Measurements from ENCODE around the gene ZNF281.

ZNF281 gene

GRCh38 chr1:200409761-200410565 lies at the start of gene ZNF281:
Gene ZNF281, minus strand, starts transcription at chr1:200410036. Its CDS starts 331 bp downstream, at chr1:200409705.
- Histone ChIP-seq H3K4me3 (ENCODE audit: low read depth, low read length) (peak within 1 kb of the TSS; percentile 99), H3K9me3 (ENCODE audit: control insufficient read depth, insufficient read depth, low read depth, low read length) (no peaks in the 10 kb centered on the region), H3K27ac (ENCODE audit: extremely low read depth, low read depth, low read length) (peak within 1 kb of the TSS; percentile 81), H3K4me1 (ENCODE audit: control insufficient read depth, insufficient read depth, low read length) (0 out of 2 replicates have a peak, but pooled peaks cover 7% of the 10 kb centered on the region), H3K36me3 (ENCODE audit: control insufficient read depth in 2 of 2, insufficient read depth in 1 of 2, low read length in 2 of 2) (peaks cover 4 to 23% of the 10 kb centered on the region in 2 experiments; a peak in 1 of 3 replicates)
- ChIA-PET POLR2A (interaction anchor here (1.0 kb wide), 2 partner anchors 30 to 74 kb away, joined by 3 read pairs; no protein-coding TSS in a partner anchor), CTCF (interaction anchor here (0.7 kb wide), 1 partner anchor 72 kb away, joined by 3 read pairs; no protein-coding TSS in a partner anchor)
- TF ChIP-seq PRDM4 (tag by site-specific recombination; IDR thresholded peaks at IDR 0.05) (0 out of 2 replicates have a peak, but pooled peaks have one; percentile 11), ZSCAN18 (tag by site-specific recombination; IDR thresholded peaks at IDR 0.05) (no peak), PATZ1 (tag by site-specific recombination; IDR thresholded peaks at IDR 0.05) (peak; percentile 80), ZBTB49 (tag by site-specific recombination; IDR thresholded peaks at IDR 0.05; ENCODE audit: low read depth) (no peak), ZNF561 (tag by site-specific recombination; IDR thresholded peaks at IDR 0.05; ENCODE audit: borderline replicate concordance) (no peak), ZNF335 (tag by site-specific recombination; conservative IDR thresholded peaks at IDR 0.05) (peak; percentile 91), ZNF514 (tag by site-specific recombination; IDR thresholded peaks at IDR 0.05) (no peak), ZIC2 (tag by site-specific recombination; IDR thresholded peaks at IDR 0.05) (peak; percentile 27; the same call in 1 of the 2 replicates), PBX3 (CRISPR knock-in tag; IDR thresholded peaks at IDR 0.05) (peak; percentile 98), ATF2 (tag by site-specific recombination; IDR thresholded peaks at IDR 0.05; ENCODE audit: low read depth) (no peak), ZNF221 (tag by site-specific recombination; IDR thresholded peaks at IDR 0.05; ENCODE audit: borderline replicate concordance) (no peak), ZNF157 (tag by site-specific recombination; IDR thresholded peaks at IDR 0.05) (no peak), ZBTB21 (tag by site-specific recombination; IDR thresholded peaks at IDR 0.05) (no peak), RBAK (tag by site-specific recombination; IDR thresholded peaks at IDR 0.05) (no peak), ZNF16 (tag by site-specific recombination; IDR thresholded peaks at IDR 0.05; ENCODE audit: low read depth) (no peak), ZNF449 (tag by site-specific recombination; IDR thresholded peaks at IDR 0.05) (peak; percentile 16; the same call in 1 of the 2 replicates), REPIN1 (tag by site-specific recombination; IDR thresholded peaks at IDR 0.05; ENCODE audit: low read depth) (0 out of 2 replicates have a peak, but pooled peaks have one; percentile 22), ZNF639 (tag by site-specific recombination; IDR thresholded peaks at IDR 0.05) (no peak), ZNF549 (tag by site-specific recombination; IDR thresholded peaks at IDR 0.05) (no peak), ZNF747 (tag by site-specific recombination; IDR thresholded peaks at IDR 0.05) (no peak), YY2 (tag by site-specific recombination; IDR thresholded peaks at IDR 0.05) (0 out of 2 replicates have a peak, but pooled peaks have one; percentile 24)
